WTC11 (cell line): ENCODE data around the gene IFNAR1. TPM values are rescaled to one million over a fixed set of nuclear protein-coding genes. Genes with fewer than 3 reads are reported as not detected.

Experiments used
- ATAC-seq: fragments of 200-7000 bp; cut with Tn5 transposase; 2 replicates; pipeline ENCODE4 v1.10.0; 2021; ENCODE audit warnings: mild to moderate bottlenecking, moderate library complexity
- CTCF ChIA-PET: fragments of 300-600 bp; sonication (Branson Sonifier 250); formaldehyde crosslinking; loops from one replicate; lab custom pipeline; 2021; ENCODE audit warnings: antibody characterized with exemption; lab: Charles Lee
- POLR2A ChIA-PET: fragments of 350-600 bp; sonication (Branson Sonifier 250); formaldehyde crosslinking; loops from one replicate; lab custom pipeline; 2021; ENCODE audit warnings: antibody characterized with exemption; lab: Charles Lee
- DNase-seq: peaks from one replicate; pipeline ENCODE4 v3.0.0; 2021; ENCODE audit warnings: low spot score
- H3K27ac Mint-ChIP-seq: 2 replicates; pipeline ENCODE4 v1.8.0; 2021; ENCODE audit warnings: mixed read lengths
- H3K27me3 Mint-ChIP-seq: 2 replicates; pipeline ENCODE4 v1.8.0; 2021; ENCODE audit warnings: low read depth, mild to moderate bottlenecking, moderate library complexity, mixed read lengths
- H3K36me3 Mint-ChIP-seq: 2 replicates; pipeline ENCODE4 v1.8.0; 2021; ENCODE audit warnings: mixed read lengths
- H3K4me1 Mint-ChIP-seq: 2 replicates; pipeline ENCODE4 v1.8.0; 2022; ENCODE audit warnings: mixed read lengths
- H3K4me3 Mint-ChIP-seq: 2 replicates; pipeline ENCODE4 v1.8.0; 2021; ENCODE audit warnings: mild to moderate bottlenecking, moderate library complexity, mixed read lengths
- H3K9me3 Mint-ChIP-seq: 2 replicates; pipeline ENCODE4 v1.8.0; 2021; ENCODE audit warnings: mixed read lengths
- ATF1 ChIP-seq: sonication (generic); formaldehyde crosslinking; IDR thresholded peaks from 2 replicates; pipeline ENCODE4 v1.8.1; 2023; ENCODE audit warnings: mild to moderate bottlenecking, moderate library complexity, missing genetic modification reagents
- ATF2 ChIP-seq: sonication (generic); formaldehyde crosslinking; IDR thresholded peaks from 2 replicates; pipeline ENCODE4 v1.8.1; 2022; ENCODE audit warnings: low read depth, missing genetic modification reagents, borderline replicate concordance
- ATF6 ChIP-seq: sonication (generic); formaldehyde crosslinking; IDR thresholded peaks from 2 replicates; pipeline ENCODE4 v1.8.1; 2023; ENCODE audit warnings: mild to moderate bottlenecking, missing genetic modification reagents
- CTCF ChIP-seq: fragments of 200-600 bp; IDR thresholded peaks from 2 replicates; pipeline ENCODE4 v1.8.0; 2022; ENCODE audit warnings: antibody characterized with exemption
- E2F1 ChIP-seq: sonication (generic); formaldehyde crosslinking; IDR thresholded peaks from 2 replicates; pipeline ENCODE4 v1.8.0; 2022; ENCODE audit warnings: mild to moderate bottlenecking, missing genetic modification reagents
- EMX1 ChIP-seq: fragments of 250-450 bp; sonication (Bioruptor Pico); IDR thresholded peaks from 2 replicates; pipeline ENCODE4 v1.8.0; 2021; ENCODE audit warnings: mild to moderate bottlenecking
- FOXK1 ChIP-seq: sonication (generic); formaldehyde crosslinking; IDR thresholded peaks from 2 replicates; pipeline ENCODE4 v1.8.0; 2022; ENCODE audit warnings: mild to moderate bottlenecking, moderate library complexity, missing genetic modification reagents
- HMGXB4 ChIP-seq: sonication (generic); formaldehyde crosslinking; IDR thresholded peaks from 2 replicates; pipeline ENCODE4 v1.8.1; 2023; ENCODE audit warnings: mild to moderate bottlenecking, moderate library complexity, missing genetic modification reagents
- JAZF1 ChIP-seq: fragments of 250-450 bp; sonication (Bioruptor Pico); IDR thresholded peaks from 2 replicates; pipeline ENCODE4 v1.9.0; 2021; ENCODE audit warnings: moderate library complexity, mild to moderate bottlenecking, inconsistent platforms
- MAX ChIP-seq: sonication (generic); formaldehyde crosslinking; IDR thresholded peaks from 2 replicates; pipeline ENCODE4 v1.8.0; 2022; ENCODE audit warnings: mild to moderate bottlenecking, missing genetic modification reagents
- PRRX2 ChIP-seq: fragments of 250-450 bp; sonication (Bioruptor Pico); IDR thresholded peaks from 2 replicates; pipeline ENCODE4 v1.8.0; 2021; ENCODE audit warnings: mild to moderate bottlenecking
- SMAD3 ChIP-seq: sonication (generic); formaldehyde crosslinking; IDR thresholded peaks from 2 replicates; pipeline ENCODE4 v1.8.0; 2022; ENCODE audit warnings: missing genetic modification reagents, mild to moderate bottlenecking, borderline replicate concordance
- SOX15 ChIP-seq: fragments of 250-450 bp; sonication (Bioruptor Pico); IDR thresholded peaks from 2 replicates; pipeline ENCODE4 v1.9.0; 2021; ENCODE audit warnings: mild to moderate bottlenecking
- TEAD4 ChIP-seq: sonication (generic); formaldehyde crosslinking; IDR thresholded peaks from 2 replicates; pipeline ENCODE4 v1.8.0; 2022; ENCODE audit warnings: mild to moderate bottlenecking, missing genetic modification reagents
- ZBTB21 ChIP-seq: sonication (generic); formaldehyde crosslinking; IDR thresholded peaks from 2 replicates; pipeline ENCODE4 v1.8.1; 2023; ENCODE audit warnings: mild to moderate bottlenecking, missing genetic modification reagents, borderline replicate concordance
- ZNF396 ChIP-seq: fragments of 250-450 bp; sonication (Bioruptor Pico); IDR thresholded peaks from 2 replicates; pipeline ENCODE4 v1.8.0; 2021; ENCODE audit warnings: mild to moderate bottlenecking, moderate library complexity, borderline replicate concordance
- total RNA-seq: library from RNA; stranded (reverse); gene quantifications from 3 replicates; pipeline ENCODE4 v1.2.3, GENCODE V29; 2021

IFNAR1 gene
- total RNA-seq, 1 experiment from 2014 or later: 12.2 TPM

GRCh38 chr21:33396436-33396835 is 71.7 kb downstream of the IFNAR1 start (continued):
- TF ChIP-seq CTCF (no peak), SMAD3 (CRISPR knock-in tag) (no peak), E2F1 (no peak), ATF2 (CRISPR knock-in tag) (no peak), FOXK1 (CRISPR knock-in tag) (no peak), ATF6 (CRISPR knock-in tag) (no peak)

- no peak for ATAC-seq
- no peak for DNase-seq
- Mint-ChIP-seq H3K4me3 (no peak overlapping the region), H3K4me1 (peaks cover 9% of the 10 kb centered on the region), H3K9me3 (no peaks in the 10 kb centered on the region), H3K27ac (no peak overlapping the region), H3K36me3 (no peaks in the 10 kb centered on the region), H3K27me3 (no peaks in the 10 kb centered on the region)
- ChIA-PET POLR2A (no interaction called here), CTCF (interaction anchor here (1.2 kb wide), 2 partner anchors 11 to 36 kb away, joined by 4 to 5 read pairs; no protein-coding TSS in a partner anchor)
- TF ChIP-seq HMGXB4 (CRISPR knock-in tag) (no peak), ZBTB21 (no peak), TEAD4 (CRISPR knock-in tag) (no peak), EMX1 (CRISPR knock-in tag) (no peak), SOX15 (CRISPR knock-in tag) (no peak), ATF1 (CRISPR knock-in tag) (no peak), ZNF396 (no peak)
Measured at GRCh38 chr21:33396951-33397350, 72.2 kb downstream of the IFNAR1 start.

- no peak for DNase-seq
- H3K9me3 Mint-ChIP-seq: no peaks in the 10 kb centered on the region
- no peak for TF ChIP-seq PRRX2 (CRISPR knock-in tag)
- no peak for TF ChIP-seq JAZF1 (CRISPR knock-in tag)
- TF ChIP-seq MAX (CRISPR knock-in tag): no peak
- TF ChIP-seq TEAD4 (CRISPR knock-in tag): no peak
- TF ChIP-seq, all 79 proteins: peak for 0
- CTCF ChIA-PET: no interaction called here
- peaks cover 4% of the 10 kb centered on the region for H3K4me1 Mint-ChIP-seq
- H3K27ac Mint-ChIP-seq: no peak overlapping the region
- no peaks in the 10 kb centered on the region for H3K27me3 Mint-ChIP-seq
- H3K4me3 Mint-ChIP-seq: no peak overlapping the region
- no peak for ATAC-seq
- H3K36me3 Mint-ChIP-seq: no peaks in the 10 kb centered on the region
- POLR2A ChIA-PET: no interaction called here
Measured at GRCh38 chr21:33397717-33398116, 72.9 kb downstream of the IFNAR1 start.
